Muscle layer of duodenum (tissue), 2 donors: ENCODE data around the gene LRRC10.

Experiments used
- H3K27ac ChIP-seq: one replicate; pipeline ENCODE4 v1.7.0; 2013; ENCODE audit warnings: mild to moderate bottlenecking, low read length
- H3K27me3 ChIP-seq: one replicate; pipeline ENCODE4 v1.7.0; 2013; ENCODE audit warnings: low read depth, mild to moderate bottlenecking, control low read depth, low read length
- H3K36me3 ChIP-seq, 2 donors: one replicate each; pipeline ENCODE4 v1.7.0; 2013; ENCODE audit warnings: low read length in 2 of 2, control low read depth in 1 of 2, mild to moderate bottlenecking in 1 of 2; ENCODE audit not compliant: insufficient read depth in 2 of 2, control insufficient read depth in 1 of 2
- H3K4me1 ChIP-seq, 2 donors: one replicate each; pipeline ENCODE4 v1.7.0; 2013; ENCODE audit warnings: low read length in 2 of 2, mild to moderate bottlenecking in 2 of 2, control low read depth in 1 of 2, moderate library complexity in 1 of 2; ENCODE audit not compliant: insufficient read depth in 2 of 2, control insufficient read depth in 1 of 2
- H3K4me3 ChIP-seq, 2 donors: one replicate each; pipeline ENCODE4 v1.7.0; 2013; ENCODE audit warnings: low read length in 2 of 2, low read depth in 1 of 2, mild to moderate bottlenecking in 1 of 2
- H3K9me3 ChIP-seq, 2 donors: one replicate each; pipeline ENCODE4 v1.7.0; 2013; ENCODE audit warnings: low read length in 2 of 2, control low read depth in 1 of 2, mild to moderate bottlenecking in 1 of 2; ENCODE audit not compliant: control insufficient read depth in 1 of 2
- donor health status: healthy.

Gene LRRC10

DNA sequence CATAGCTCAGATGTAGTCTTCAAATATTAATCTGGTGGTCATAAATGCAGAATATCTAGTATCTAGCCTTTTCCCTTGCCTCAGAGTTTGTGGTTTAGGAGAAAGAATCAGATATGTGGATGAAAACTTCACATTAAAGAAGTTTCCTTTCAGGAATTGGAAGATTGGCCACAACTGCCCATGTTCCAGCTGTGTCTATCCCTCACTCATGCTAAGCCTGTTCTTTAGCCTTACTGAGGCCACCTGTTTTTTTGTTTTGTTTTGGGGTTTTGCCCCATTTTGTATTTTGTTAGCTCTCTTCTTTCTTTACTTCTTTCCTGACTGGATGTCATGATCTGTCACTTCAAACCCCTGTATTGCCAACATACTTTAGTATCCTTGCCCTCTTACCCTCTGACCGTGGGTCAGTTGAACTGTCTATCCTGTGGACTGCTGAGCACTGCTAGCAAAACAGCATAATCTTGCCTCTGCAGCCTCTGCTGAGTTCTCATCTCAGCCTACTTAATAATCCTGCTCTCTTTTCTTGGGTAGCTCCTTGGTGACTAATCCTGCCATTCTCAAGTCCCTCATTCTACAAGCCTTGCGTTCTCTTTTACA, 47.4 kb downstream of the LRRC10 start:
- Histone ChIP-seq H3K4me1 (peaks cover 0 to 3% of the 10 kb centered on the region in 2 donors), H3K27me3 (no peaks in the 10 kb centered on the region), H3K9me3 (no peaks in the 10 kb centered on the region), H3K36me3 (peaks cover 10% of the 10 kb centered on the region in 2 donors), H3K27ac (no peak overlapping the region), H3K4me3 (no peak overlapping the region)
